ENCODE data around the gene LRRFIP1.
"Not testable (repeated sequence)": the region's sequence is repeated elsewhere in the genome, so short reads cannot be mapped to it uniquely, and the experiment has no call there.

The LRRFIP1 gene

GRCh38 chr2:237765122-237765521 lies 137.7 kb downstream of the LRRFIP1 start:
- not testable (repeated sequence) for DNase-seq (ENCODE audit: low read depth in 1 of 2, low spot score in 1 of 2); H3K4me3 ChIP-seq (replicated peaks; ENCODE audit: insufficient read depth, low read length); H3K27me3 ChIP-seq (ENCODE audit: insufficient read depth, poor library complexity, severe bottlenecking); H3K27ac ChIP-seq (replicated peaks)

GRCh38 chr2:237765875-237766274 lies 138.5 kb downstream of the LRRFIP1 start:
- no peak overlapping the region for H3K4me3 ChIP-seq (replicated peaks; ENCODE audit: insufficient read depth, low read length)
- no peak overlapping the region for H3K27ac ChIP-seq (replicated peaks)
- no peak for DNase-seq (ENCODE audit: low read depth in 1 of 2, low spot score in 1 of 2)
- no peak for TF ChIP-seq GABPA (IDR thresholded peaks at IDR 0.05; ENCODE audit: low read depth)
- TF ChIP-seq CTCF (IDR thresholded peaks at IDR 0.05; ENCODE audit: insufficient read depth, low read length), result no peak
- no peak for TF ChIP-seq SPI1 (IDR thresholded peaks at IDR 0.05; ENCODE audit: borderline replicate concordance, low read depth)
- TF ChIP-seq REST (IDR thresholded peaks at IDR 0.05; ENCODE audit: insufficient replicate concordance, low read depth), result no peak
- TF ChIP-seq POLR2AphosphoS5 (IDR thresholded peaks at IDR 0.05; ENCODE audit: low read depth), result no peak
- no peaks in the 10 kb centered on the region for H3K27me3 ChIP-seq (ENCODE audit: insufficient read depth, poor library complexity, severe bottlenecking)

GRCh38 chr2:237766340-237766739 lies 139.0 kb downstream of the LRRFIP1 start:
- no peak for DNase-seq (ENCODE audit: low read depth in 1 of 2, low spot score in 1 of 2)
- Histone ChIP-seq H3K27ac (replicated peaks) (no peak overlapping the region), H3K27me3 (ENCODE audit: insufficient read depth, poor library complexity, severe bottlenecking) (no peaks in the 10 kb centered on the region), H3K4me3 (replicated peaks; ENCODE audit: insufficient read depth, low read length) (no peak overlapping the region)
- TF ChIP-seq CTCF (IDR thresholded peaks at IDR 0.05; ENCODE audit: insufficient read depth, low read length), result no peak
- no peak for TF ChIP-seq REST (IDR thresholded peaks at IDR 0.05; ENCODE audit: insufficient replicate concordance, low read depth)
- no peak for TF ChIP-seq POLR2AphosphoS5 (IDR thresholded peaks at IDR 0.05; ENCODE audit: low read depth)
- TF ChIP-seq SPI1 (IDR thresholded peaks at IDR 0.05; ENCODE audit: borderline replicate concordance, low read depth), result no peak
- no peak for TF ChIP-seq GABPA (IDR thresholded peaks at IDR 0.05; ENCODE audit: low read depth)

- H3K27ac ChIP-seq (replicated peaks), result no peak overlapping the region
- no peaks in the 10 kb centered on the region for H3K27me3 ChIP-seq (ENCODE audit: insufficient read depth, poor library complexity, severe bottlenecking)
- TF ChIP-seq POLR2AphosphoS5 (IDR thresholded peaks at IDR 0.05; ENCODE audit: low read depth) (no peak), GABPA (IDR thresholded peaks at IDR 0.05; ENCODE audit: low read depth) (no peak), CTCF (IDR thresholded peaks at IDR 0.05; ENCODE audit: insufficient read depth, low read length) (no peak), REST (IDR thresholded peaks at IDR 0.05; ENCODE audit: insufficient replicate concordance, low read depth) (no peak), SPI1 (IDR thresholded peaks at IDR 0.05; ENCODE audit: borderline replicate concordance, low read depth) (no peak)
- DNase-seq (ENCODE audit: low read depth in 1 of 2, low spot score in 1 of 2), result no peak
- no peak overlapping the region for H3K4me3 ChIP-seq (replicated peaks; ENCODE audit: insufficient read depth, low read length)
These were observed 145.1 kb downstream of the LRRFIP1 start for GRCh38 chr2:237772513-237772912.
